SHP77 (cell line): ENCODE data around the gene GLRX3.

ENCODE experiments used
- DNase-seq, 2 experiments: peaks; one replicate each; lab custom pipeline; 2025; lab: John Stamatoyannopoulos, UW

Gene GLRX3

GRCh38 chr10:130208807-130209206, 72.6 kb downstream of the GLRX3 start:
- no peak for DNase-seq

- DNase-seq = no peak
Observed at GRCh38 chr10:130212746-130213145, 76.6 kb downstream of the GLRX3 start.

GRCh38 chr10:130213286-130214080, 77.3 kb downstream of the GLRX3 start:
- no peak for DNase-seq

- no peak for DNase-seq
Observed at GRCh38 chr10:130214431-130214830, 78.2 kb downstream of the GLRX3 start.

GRCh38 chr10:130215151-130215930, 79.2 kb downstream of the GLRX3 start:
- DNase-seq = no peak

- no peak for DNase-seq
Observed at GRCh38 chr10:130215931-130216231, 79.7 kb downstream of the GLRX3 start.

- DNase-seq = no peak
Observed at GRCh38 chr10:130218181-130218641, 82.0 kb downstream of the GLRX3 start.

GRCh38 chr10:130218936-130219335, 82.7 kb downstream of the GLRX3 start:
- peak; percentile 10 to 26 for DNase-seq

GRCh38 chr10:130220251-130221185, 84.3 kb downstream of the GLRX3 start:
- DNase-seq = no peak

GRCh38 chr10:130221456-130222375, 85.5 kb downstream of the GLRX3 start:
- DNase-seq = no peak

GRCh38 chr10:130222381-130222780, 86.2 kb downstream of the GLRX3 start:
- no peak for DNase-seq

GRCh38 chr10:130224228-130224627, 88.0 kb downstream of the GLRX3 start:
- no peak for DNase-seq

- no peak for DNase-seq
Observed at GRCh38 chr10:130226012-130226411, 89.8 kb downstream of the GLRX3 start.

- no peak for DNase-seq
Observed at GRCh38 chr10:130227883-130228282, 91.7 kb downstream of the GLRX3 start.
